Neural progenitor cell (in vitro differentiated cells): ENCODE measurements around the gene UTP11.

Experiments
- CTCF ChIP-seq: fragments of 200-600 bp; sonication (generic); IDR thresholded peaks from 2 replicates; pipeline ENCODE4 v1.5.1; 2017; ENCODE audit warnings: antibody characterized with exemption, mild to moderate bottlenecking
- EZH2 ChIP-seq: fragments of 200-600 bp; sonication (generic); IDR thresholded peaks from 2 replicates; pipeline ENCODE4 v1.6.1; 2017; ENCODE audit warnings: antibody characterized with exemption, mild to moderate bottlenecking, moderate library complexity
- EZH2phosphoT487 ChIP-seq: fragments of 200-600 bp; sonication (generic); IDR thresholded peaks from 2 replicates; pipeline ENCODE4 v1.6.1; 2017; ENCODE audit warnings: antibody characterized with exemption

GRCh38 chr1:38028105-38028591 lies 15.6 kb downstream of the UTP11 start:
- TF ChIP-seq CTCF = no peak
- TF ChIP-seq EZH2 = no peak
- TF ChIP-seq EZH2phosphoT487 = no peak
